GM12801 (cell line): ENCODE results near the gene MRNIP.

Experiments
- TF ChIP-seq, protein P1 (sequence below): IDR thresholded peaks from one replicate; pipeline ENCODE4 v1.5.1; 2011; ENCODE audit warnings: control low read depth; ENCODE audit not compliant: insufficient read length; ENCODE audit errors: extremely low read depth

Gene MRNIP

DNA sequence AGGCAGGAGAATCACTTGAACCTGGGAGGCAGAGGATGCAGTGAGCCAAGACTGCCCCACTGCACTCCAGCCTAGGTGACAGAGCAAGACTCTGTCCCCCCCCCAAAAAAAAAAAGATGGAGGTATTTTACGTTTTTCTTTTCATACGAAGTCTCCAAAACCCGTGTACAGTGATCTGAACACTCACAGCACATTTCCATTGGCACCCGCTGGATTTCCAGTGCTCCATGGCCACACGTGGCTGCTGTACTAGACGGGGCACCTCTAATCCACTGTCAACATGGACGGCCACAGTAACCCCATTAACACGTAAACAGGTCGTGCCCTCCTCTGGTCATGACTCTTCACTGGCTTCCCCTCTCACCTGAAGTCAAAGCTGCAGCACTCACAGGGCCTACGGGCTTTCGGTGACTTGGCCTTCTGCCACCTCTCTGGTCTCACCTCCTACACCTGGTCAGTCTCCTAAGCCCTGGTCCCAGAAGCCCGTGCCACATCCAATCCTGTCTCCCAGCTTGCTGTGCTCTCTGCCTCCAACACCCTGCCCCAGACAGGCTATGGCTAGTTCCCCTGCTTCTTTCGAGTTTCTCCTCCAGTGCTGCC, 27.0 kb upstream of the MRNIP start:
- TF ChIP-seq, protein P1, sequence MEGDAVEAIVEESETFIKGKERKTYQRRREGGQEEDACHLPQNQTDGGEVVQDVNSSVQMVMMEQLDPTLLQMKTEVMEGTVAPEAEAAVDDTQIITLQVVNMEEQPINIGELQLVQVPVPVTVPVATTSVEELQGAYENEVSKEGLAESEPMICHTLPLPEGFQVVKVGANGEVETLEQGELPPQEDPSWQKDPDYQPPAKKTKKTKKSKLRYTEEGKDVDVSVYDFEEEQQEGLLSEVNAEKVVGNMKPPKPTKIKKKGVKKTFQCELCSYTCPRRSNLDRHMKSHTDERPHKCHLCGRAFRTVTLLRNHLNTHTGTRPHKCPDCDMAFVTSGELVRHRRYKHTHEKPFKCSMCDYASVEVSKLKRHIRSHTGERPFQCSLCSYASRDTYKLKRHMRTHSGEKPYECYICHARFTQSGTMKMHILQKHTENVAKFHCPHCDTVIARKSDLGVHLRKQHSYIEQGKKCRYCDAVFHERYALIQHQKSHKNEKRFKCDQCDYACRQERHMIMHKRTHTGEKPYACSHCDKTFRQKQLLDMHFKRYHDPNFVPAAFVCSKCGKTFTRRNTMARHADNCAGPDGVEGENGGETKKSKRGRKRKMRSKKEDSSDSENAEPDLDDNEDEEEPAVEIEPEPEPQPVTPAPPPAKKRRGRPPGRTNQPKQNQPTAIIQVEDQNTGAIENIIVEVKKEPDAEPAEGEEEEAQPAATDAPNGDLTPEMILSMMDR: no peak

DNA sequence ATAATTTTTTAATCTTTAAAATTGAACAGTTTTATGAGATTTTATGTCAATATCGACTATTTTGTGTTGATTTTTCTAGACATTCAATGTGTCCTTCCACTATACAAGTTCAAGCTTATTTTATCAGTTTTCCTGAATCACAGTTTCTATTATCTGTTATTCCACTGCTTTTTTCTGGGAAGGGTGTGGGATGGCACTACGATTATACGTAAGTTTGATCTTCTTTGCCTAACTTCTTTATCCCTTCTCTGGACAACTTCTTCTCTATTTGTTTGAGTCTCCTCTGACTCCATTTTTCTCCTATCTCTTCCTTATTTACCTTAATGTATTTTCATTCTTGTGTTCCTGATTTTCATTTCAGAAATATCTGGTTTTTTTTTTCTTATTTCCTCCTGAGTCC, 24.5 kb upstream of the MRNIP start:
- TF ChIP-seq, protein P1: no peak

DNA sequence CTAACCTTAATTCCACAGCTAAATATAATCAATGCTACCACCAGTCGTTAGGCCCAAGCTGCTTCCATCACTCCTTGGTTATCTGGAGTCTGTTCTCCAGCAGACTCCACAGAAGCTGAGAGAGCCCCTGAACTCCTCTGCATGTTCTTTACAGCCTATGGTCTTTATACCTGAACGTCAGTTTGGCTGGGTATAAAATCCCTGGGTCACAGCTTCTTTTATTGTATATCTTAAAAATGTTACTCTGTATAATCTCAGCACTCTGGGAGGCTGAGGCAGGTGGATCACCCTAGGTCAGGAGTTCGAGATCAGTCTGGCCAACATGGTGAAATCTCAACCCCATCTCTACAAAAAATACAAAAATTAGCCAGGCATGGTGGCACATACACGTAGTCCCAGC, 23.7 kb upstream of the MRNIP start:
- TF ChIP-seq, protein P1: no peak

DNA sequence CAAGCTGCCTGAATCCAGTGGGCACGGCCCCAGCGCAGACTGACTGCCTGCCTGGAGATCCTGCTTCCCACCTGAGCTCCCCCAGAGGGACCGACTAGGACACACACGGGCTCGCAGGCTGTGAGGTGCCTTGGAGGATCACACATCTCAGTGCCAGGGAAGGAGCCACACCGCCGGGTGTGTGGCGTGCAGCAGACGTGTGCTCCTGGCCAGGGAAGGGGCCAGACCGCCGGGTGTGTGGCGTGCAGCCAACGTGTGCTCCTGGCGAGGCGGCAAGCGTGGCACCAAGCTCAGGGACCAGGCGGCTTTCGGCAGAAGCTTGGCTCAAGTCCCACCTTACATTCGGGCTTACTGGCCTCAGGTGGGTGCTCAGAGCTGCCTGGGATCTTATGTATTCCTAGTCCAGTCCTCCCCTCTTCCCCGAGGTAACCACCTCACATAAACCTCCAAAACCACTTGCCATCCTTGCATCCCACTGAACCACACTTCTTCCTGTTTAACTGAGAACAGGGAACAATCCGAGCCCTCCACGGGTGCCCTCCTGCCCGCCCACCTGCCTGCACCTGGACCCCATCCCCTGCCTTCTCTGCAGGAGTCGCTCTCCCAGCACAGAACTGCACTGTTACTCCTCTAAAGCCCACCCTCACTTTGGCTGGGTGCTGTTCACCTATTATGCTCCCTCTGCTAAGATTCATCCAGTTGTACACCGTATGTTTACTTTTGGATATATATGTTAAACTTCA, 22.4 kb upstream of the MRNIP start:
- TF ChIP-seq, protein P1: no peak

DNA sequence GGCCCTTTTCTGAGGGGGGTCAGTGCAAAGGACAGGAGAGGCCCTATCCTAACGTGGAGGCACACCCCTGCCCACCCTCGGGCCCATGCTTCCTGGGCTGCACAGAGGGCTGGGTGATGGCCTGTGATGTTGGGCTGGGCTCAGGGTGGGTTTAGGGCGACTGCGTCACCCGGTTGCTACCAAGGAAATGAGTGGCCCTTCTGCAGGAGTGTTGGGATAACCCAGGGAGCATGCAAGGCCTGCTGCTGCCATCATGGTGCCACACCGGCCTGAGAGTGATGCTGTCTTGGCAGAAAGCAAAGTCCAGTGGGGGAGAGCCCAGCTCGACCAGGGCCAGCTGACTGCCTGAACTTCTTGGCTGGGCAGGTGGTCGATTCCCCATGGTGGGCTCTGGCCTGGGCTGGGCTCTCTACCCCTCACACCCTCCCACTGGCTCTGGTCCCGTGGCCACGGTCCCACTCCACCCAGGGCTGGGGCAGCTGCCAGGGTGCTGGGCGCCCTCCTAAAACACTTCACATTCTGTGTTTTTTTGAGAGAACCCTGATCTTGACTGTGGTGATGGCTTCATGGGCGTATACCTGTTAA, 21.5 kb upstream of the MRNIP start:
- TF ChIP-seq, protein P1: no peak

DNA sequence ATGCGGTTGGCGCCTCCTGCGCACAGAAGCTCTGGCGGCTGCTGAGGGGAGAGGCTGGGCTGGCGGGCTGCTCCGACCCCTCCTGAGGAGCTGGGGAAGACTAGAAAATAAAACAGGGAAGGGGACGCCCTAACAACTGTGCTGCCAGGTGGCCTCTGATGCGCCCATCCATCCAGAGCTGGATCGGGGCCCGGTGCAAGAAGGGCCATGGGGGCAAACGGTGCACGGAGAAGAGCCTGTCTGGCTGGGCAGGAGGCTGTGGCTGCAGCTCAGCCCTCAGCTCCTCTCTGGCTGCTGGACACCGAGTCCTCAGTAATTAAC, 21.0 kb upstream of the MRNIP start:
- TF ChIP-seq, protein P1: no peak

DNA sequence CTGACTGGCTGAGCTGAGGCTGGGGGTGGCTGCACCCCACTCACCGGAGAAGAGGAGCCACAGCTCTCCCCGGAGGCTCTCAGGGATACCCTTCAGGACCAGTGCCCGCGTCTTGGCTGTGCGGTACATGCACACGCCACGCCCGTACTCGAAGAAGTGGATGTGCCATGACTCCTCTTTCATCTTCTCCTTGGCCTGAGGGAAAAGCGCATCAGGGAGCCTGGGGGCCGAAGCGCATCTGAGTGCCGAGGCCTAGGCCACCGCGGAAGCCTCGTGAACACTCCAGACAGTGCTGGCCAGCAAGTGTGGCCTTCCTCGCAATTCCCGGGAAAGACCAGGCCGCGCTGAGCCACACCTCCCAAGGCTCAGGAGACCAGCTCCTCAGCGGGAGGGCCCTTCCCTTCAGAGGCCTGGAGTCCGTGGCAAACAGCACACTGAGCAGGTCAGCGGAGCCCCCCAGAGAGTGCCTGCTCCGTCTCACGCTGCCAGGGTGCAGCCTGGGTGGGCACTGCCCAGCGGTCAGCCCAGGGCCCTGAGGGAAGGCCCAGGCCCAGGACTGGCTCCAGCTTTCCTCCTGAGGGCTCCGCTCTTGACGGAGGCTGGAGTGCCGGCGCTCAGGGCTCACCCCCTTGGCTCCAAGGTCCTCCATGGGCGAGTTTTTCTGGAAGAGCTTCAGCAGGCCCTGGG, 20.5 kb upstream of the MRNIP start:
- TF ChIP-seq, protein P1: no peak
